GDM1 (cell line): ENCODE measurements around the gene CLECL1.
"Not testable (repeated sequence)": the region's sequence is repeated elsewhere in the genome, so short reads cannot be mapped to it uniquely, and the experiment has no call there.

ENCODE experiments used
- DNase-seq: peaks from one replicate; lab custom pipeline; 2025; lab: John Stamatoyannopoulos, UW

CLECL1 gene

GRCh38 chr12:9719790-9720189, 13.1 kb downstream of the CLECL1 start:
- DNase-seq, result no peak

- DNase-seq, result no peak
Observed at GRCh38 chr12:9718968-9719367, 13.9 kb downstream of the CLECL1 start.

GRCh38 chr12:9717070-9717925, 15.6 kb downstream of the CLECL1 start:
- no peak for DNase-seq

- not testable (repeated sequence) for DNase-seq
Observed at GRCh38 chr12:9713032-9713558, 19.8 kb downstream of the CLECL1 start.

GRCh38 chr12:9711664-9712063, 21.2 kb downstream of the CLECL1 start:
- no peak for DNase-seq

GRCh38 chr12:9710584-9711375, 22.1 kb downstream of the CLECL1 start:
- DNase-seq, result no peak

GRCh38 chr12:9708853-9709252, 24.0 kb downstream of the CLECL1 start:
- no peak for DNase-seq

- no peak for DNase-seq
Observed at GRCh38 chr12:9707864-9708808, 24.8 kb downstream of the CLECL1 start.

GRCh38 chr12:9707356-9707755, 25.5 kb downstream of the CLECL1 start:
- no peak for DNase-seq

GRCh38 chr12:9706086-9706685, 26.7 kb downstream of the CLECL1 start:
- DNase-seq, result no peak

GRCh38 chr12:9704561-9704960, 28.3 kb downstream of the CLECL1 start:
- DNase-seq, result not testable (repeated sequence)

- no peak for DNase-seq
Observed at GRCh38 chr12:9702255-9702654, 30.6 kb downstream of the CLECL1 start.

- DNase-seq, result no peak
Observed at GRCh38 chr12:9701380-9702154, 31.3 kb downstream of the CLECL1 start.

- no peak for DNase-seq
Observed at GRCh38 chr12:9700606-9700956, 32.3 kb downstream of the CLECL1 start.

GRCh38 chr12:9699898-9700605, 32.8 kb downstream of the CLECL1 start:
- no peak for DNase-seq

GRCh38 chr12:9699269-9699897, 33.5 kb downstream of the CLECL1 start:
- no peak for DNase-seq

GRCh38 chr12:9698681-9699080, 34.2 kb downstream of the CLECL1 start:
- no peak for DNase-seq

- no peak for DNase-seq
Observed at GRCh38 chr12:9697619-9698018, 35.3 kb downstream of the CLECL1 start.

GRCh38 chr12:9695661-9696060, 37.2 kb downstream of the CLECL1 start:
- DNase-seq, result not testable (repeated sequence)
